ENCODE measurements around the gene FCHSD2. TPM values are rescaled to one million over a fixed set of nuclear protein-coding genes. Genes with fewer than 3 reads are reported as not detected.

Gene FCHSD2
- total RNA-seq, 3 donors from 2014 or later (not counting 1 experiment from before 2014, with no cell fraction given) = 39.4 to 59.1 (median 42.1) TPM

DNA sequence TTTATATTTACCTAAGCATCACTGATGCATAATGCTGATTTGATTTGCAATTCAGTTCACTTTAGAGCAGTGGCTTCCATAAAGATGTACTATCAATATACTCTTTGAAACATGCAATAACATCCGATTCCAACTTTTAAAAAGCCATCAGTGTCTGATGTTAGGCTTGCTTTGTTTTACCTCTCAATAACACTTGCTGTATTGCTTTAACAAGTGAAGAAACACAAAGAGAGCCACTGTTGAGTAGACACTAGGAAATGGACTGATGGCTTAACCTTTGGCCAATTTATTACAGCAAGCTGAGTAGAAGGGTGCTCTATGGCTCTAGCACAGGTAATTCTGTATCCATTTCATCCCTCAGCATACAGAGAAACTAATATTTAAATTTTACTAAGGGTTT is 122.1 kb downstream of the FCHSD2 start:
- H3K36me3 ChIP-seq (ENCODE audit: control insufficient read depth, insufficient read depth, low read length) = no peaks in the 10 kb centered on the region
- H3K4me1 Mint-ChIP-seq = no peaks in the 10 kb centered on the region
- no peaks in the 10 kb centered on the region for H3K27me3 Mint-ChIP-seq (ENCODE audit: low read depth in 2 of 2)
- WGBS (ENCODE audit: insufficient coverage) = no CpG with 5 or more reads among the region's 1 CpG
- H3K27ac Mint-ChIP-seq = no peak overlapping the region
- H3K4me1 ChIP-seq (ENCODE audit: control insufficient read depth, insufficient read depth, low read length) = no peaks in the 10 kb centered on the region
- DNase-seq = no peak
- intact Hi-C loops (cut with micrococcal nuclease) = no loop called here
- no peak overlapping the region for H3K4me3 ChIP-seq (ENCODE audit: low read length)
- TF ChIP-seq, protein P1, sequence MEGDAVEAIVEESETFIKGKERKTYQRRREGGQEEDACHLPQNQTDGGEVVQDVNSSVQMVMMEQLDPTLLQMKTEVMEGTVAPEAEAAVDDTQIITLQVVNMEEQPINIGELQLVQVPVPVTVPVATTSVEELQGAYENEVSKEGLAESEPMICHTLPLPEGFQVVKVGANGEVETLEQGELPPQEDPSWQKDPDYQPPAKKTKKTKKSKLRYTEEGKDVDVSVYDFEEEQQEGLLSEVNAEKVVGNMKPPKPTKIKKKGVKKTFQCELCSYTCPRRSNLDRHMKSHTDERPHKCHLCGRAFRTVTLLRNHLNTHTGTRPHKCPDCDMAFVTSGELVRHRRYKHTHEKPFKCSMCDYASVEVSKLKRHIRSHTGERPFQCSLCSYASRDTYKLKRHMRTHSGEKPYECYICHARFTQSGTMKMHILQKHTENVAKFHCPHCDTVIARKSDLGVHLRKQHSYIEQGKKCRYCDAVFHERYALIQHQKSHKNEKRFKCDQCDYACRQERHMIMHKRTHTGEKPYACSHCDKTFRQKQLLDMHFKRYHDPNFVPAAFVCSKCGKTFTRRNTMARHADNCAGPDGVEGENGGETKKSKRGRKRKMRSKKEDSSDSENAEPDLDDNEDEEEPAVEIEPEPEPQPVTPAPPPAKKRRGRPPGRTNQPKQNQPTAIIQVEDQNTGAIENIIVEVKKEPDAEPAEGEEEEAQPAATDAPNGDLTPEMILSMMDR (IDR thresholded peaks at IDR 0.05) = no peak
- H3K9me3 ChIP-seq (ENCODE audit: control insufficient read depth, insufficient read depth, low read length) = no peaks in the 10 kb centered on the region
- H3K9me3 Mint-ChIP-seq = peaks cover 5 to 17% of the 10 kb centered on the region in 2 donors
- no peaks in the 10 kb centered on the region for H3K27me3 ChIP-seq (ENCODE audit: control insufficient read depth, insufficient read depth, low read length)
- no peak overlapping the region for H3K27ac ChIP-seq (ENCODE audit: low read length)
- no peak for ATAC-seq
- H3K4me3 Mint-ChIP-seq = no peak overlapping the region
- H3K36me3 Mint-ChIP-seq = peaks cover 22% of the 10 kb centered on the region

DNA sequence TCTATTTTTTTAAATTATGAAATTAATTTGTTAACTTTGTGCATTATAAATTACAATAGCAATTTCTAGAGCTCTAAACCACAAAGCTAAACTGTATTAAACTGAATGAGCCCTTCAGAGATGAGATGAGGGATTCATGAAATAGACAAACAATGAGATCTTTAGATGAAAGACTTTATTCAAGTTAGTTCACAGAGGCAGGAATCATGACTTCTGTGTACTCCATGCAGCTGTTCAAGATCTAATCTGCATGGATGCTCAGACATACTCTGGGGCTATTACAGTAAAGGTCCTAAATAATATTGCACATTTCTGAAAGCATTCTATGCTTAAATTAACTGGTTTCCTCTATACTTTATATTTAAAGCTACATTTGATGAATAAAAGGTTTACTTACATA is 122.7 kb downstream of the FCHSD2 start:
- H3K9me3 Mint-ChIP-seq = peaks cover 5 to 12% of the 10 kb centered on the region in 2 donors
- no peak for ATAC-seq

DNA sequence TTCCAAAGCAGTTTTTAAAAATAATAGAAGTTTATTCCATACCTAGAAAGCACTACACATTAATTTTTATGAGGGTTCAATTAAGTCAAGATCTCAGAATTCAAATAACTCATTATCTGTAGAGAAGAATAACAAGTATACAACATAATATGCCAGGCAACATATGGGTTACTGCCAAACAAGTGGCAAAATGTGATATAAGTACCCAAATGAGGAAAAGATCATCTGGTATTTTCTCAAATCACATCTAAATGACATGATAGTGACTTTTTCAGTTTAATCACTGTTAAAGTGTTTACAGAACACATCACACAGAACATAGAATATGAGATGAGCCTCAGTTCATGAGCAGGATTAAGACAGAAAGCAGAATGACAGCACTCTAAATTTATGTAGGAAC is 123.3 kb downstream of the FCHSD2 start:
- H3K36me3 Mint-ChIP-seq = peaks cover 10% of the 10 kb centered on the region
- peaks cover 2 to 6% of the 10 kb centered on the region in 2 donors for H3K9me3 Mint-ChIP-seq
- Histone ChIP-seq H3K27ac (ENCODE audit: low read length) (no peak overlapping the region), H3K4me3 (ENCODE audit: low read length) (no peak overlapping the region), H3K36me3 (ENCODE audit: control insufficient read depth, insufficient read depth, low read length) (peaks cover 3% of the 10 kb centered on the region), H3K27me3 (ENCODE audit: control insufficient read depth, insufficient read depth, low read length) (no peaks in the 10 kb centered on the region), H3K4me1 (ENCODE audit: control insufficient read depth, insufficient read depth, low read length) (no peaks in the 10 kb centered on the region), H3K9me3 (ENCODE audit: control insufficient read depth, insufficient read depth, low read length) (no peaks in the 10 kb centered on the region)
- TF ChIP-seq, protein P1 (IDR thresholded peaks at IDR 0.05) = no peak
- no peaks in the 10 kb centered on the region for H3K27me3 Mint-ChIP-seq (ENCODE audit: low read depth in 2 of 2)
- intact Hi-C loops (cut with micrococcal nuclease) = no loop called here
- no peak overlapping the region for H3K4me3 Mint-ChIP-seq
- no peaks in the 10 kb centered on the region for H3K4me1 Mint-ChIP-seq
- no peak for DNase-seq
- H3K27ac Mint-ChIP-seq = no peak overlapping the region
- no peak for ATAC-seq

More for the DNA sequence above, 122.7 kb downstream of the FCHSD2 start:
- Histone ChIP-seq H3K27ac (ENCODE audit: low read length) (no peak overlapping the region), H3K4me1 (ENCODE audit: control insufficient read depth, insufficient read depth, low read length) (no peaks in the 10 kb centered on the region), H3K36me3 (ENCODE audit: control insufficient read depth, insufficient read depth, low read length) (peaks cover under 1% of the 10 kb centered on the region), H3K27me3 (ENCODE audit: control insufficient read depth, insufficient read depth, low read length) (no peaks in the 10 kb centered on the region), H3K4me3 (ENCODE audit: low read length) (no peak overlapping the region), H3K9me3 (ENCODE audit: control insufficient read depth, insufficient read depth, low read length) (no peaks in the 10 kb centered on the region)
- H3K4me1 Mint-ChIP-seq = no peaks in the 10 kb centered on the region
- intact Hi-C loops (cut with micrococcal nuclease) = no loop called here
- TF ChIP-seq, protein P1 (IDR thresholded peaks at IDR 0.05) = no peak
- DNase-seq = no peak
- no peak overlapping the region for H3K27ac Mint-ChIP-seq
- H3K27me3 Mint-ChIP-seq (ENCODE audit: low read depth in 2 of 2) = no peaks in the 10 kb centered on the region
- H3K4me3 Mint-ChIP-seq = no peak overlapping the region
- peaks cover 16% of the 10 kb centered on the region for H3K36me3 Mint-ChIP-seq

DNA sequence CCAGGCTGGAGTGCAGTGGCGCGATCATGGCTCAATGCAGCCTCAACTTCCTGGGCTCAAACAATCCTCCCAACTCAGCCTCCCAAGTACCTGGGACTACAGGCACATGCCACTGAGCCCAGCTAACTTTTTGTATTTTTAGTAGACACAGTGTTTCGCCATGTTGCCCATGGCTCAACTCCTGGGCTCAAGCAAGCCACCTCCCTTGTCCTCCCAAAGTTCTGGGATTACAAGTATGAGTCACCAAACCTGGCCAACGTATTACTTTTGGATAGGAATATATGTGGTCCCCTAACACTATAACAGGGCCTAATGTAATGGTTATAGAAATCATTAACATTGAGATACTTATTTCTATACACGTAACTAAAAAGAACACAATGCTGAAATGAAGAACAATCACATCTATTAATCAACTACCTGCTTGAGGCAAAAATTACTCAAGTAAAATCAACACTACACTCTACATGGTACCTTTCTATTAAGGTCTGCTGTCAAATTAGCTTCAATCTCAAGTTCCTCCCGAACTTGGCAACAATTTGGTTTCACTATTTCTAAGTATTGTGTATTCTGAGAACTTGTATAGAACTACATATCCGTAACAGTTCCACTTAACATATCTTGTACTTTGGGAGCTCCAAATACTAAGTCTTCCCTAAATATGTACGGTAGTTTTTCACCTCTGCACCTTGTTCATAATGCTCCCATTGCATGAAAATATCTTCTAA is 124.9 kb downstream of the FCHSD2 start:
- H3K4me3 ChIP-seq (ENCODE audit: low read length) = no peak overlapping the region
- DNase-seq (no peak), ATAC-seq (no peak)
- H3K36me3 ChIP-seq (ENCODE audit: control insufficient read depth, insufficient read depth, low read length) = peaks cover 3% of the 10 kb centered on the region
- 92% methylated on average over 6 of the region's 8 CpGs for WGBS (ENCODE audit: insufficient coverage)
- intact Hi-C loops (cut with micrococcal nuclease) = no loop called here
- H3K27me3 Mint-ChIP-seq (ENCODE audit: low read depth in 2 of 2) = no peaks in the 10 kb centered on the region
- H3K27me3 ChIP-seq (ENCODE audit: control insufficient read depth, insufficient read depth, low read length) = no peaks in the 10 kb centered on the region
- H3K36me3 Mint-ChIP-seq = no peaks in the 10 kb centered on the region
- peaks cover 8 to 9% of the 10 kb centered on the region in 2 donors for H3K4me1 Mint-ChIP-seq
- H3K4me1 ChIP-seq (ENCODE audit: control insufficient read depth, insufficient read depth, low read length) = no peaks in the 10 kb centered on the region
- no peak overlapping the region for H3K27ac ChIP-seq (ENCODE audit: low read length)
- H3K4me3 Mint-ChIP-seq = no peak overlapping the region
- TF ChIP-seq, protein P1 (IDR thresholded peaks at IDR 0.05) = no peak
- H3K9me3 Mint-ChIP-seq = peaks cover 0 to 4% of the 10 kb centered on the region in 2 donors
- H3K9me3 ChIP-seq (ENCODE audit: control insufficient read depth, insufficient read depth, low read length) = no peaks in the 10 kb centered on the region
- H3K27ac Mint-ChIP-seq = no peak overlapping the region
